Trophoblast cell (in vitro differentiated cells and primary cell): ENCODE measurements around the gene ZNF865.
A peak's percentile ranks its signal among the peaks of the same experiment; 100 is the strongest.

Experiments used
- DNase-seq, 2 donors: peaks; one replicate each; pipeline ENCODE4 v3.0.0-alpha.2; 2016
- H2AFZ ChIP-seq: 2 replicates; pipeline ENCODE4 v1.6.1; 2013; ENCODE audit warnings: low read length, moderate library complexity, mild to moderate bottlenecking; ENCODE audit not compliant: insufficient read depth, poor library complexity
- H2AK5ac ChIP-seq: 2 replicates; pipeline ENCODE4 v1.6.1; 2013; ENCODE audit warnings: mild to moderate bottlenecking, low read length
- H2BK120ac ChIP-seq: 2 replicates; pipeline ENCODE4 v1.6.1; 2013; ENCODE audit warnings: low read length, mild to moderate bottlenecking, moderate library complexity; ENCODE audit not compliant: insufficient read depth, poor library complexity
- H2BK12ac ChIP-seq: 2 replicates; pipeline ENCODE4 v1.6.1; 2013; ENCODE audit warnings: mild to moderate bottlenecking, low read length, moderate library complexity
- H2BK5ac ChIP-seq: 2 replicates; pipeline ENCODE4 v1.6.1; 2013; ENCODE audit warnings: low read length, low read depth, moderate library complexity, mild to moderate bottlenecking; ENCODE audit not compliant: poor library complexity
- H3K14ac ChIP-seq: 2 replicates; pipeline ENCODE4 v1.6.1; 2013; ENCODE audit warnings: mild to moderate bottlenecking, low read length
- H3K18ac ChIP-seq: 2 replicates; pipeline ENCODE4 v1.6.1; 2013; ENCODE audit warnings: mild to moderate bottlenecking, low read length
- H3K23ac ChIP-seq: 2 replicates; pipeline ENCODE4 v1.6.1; 2013; ENCODE audit warnings: low read length
- H3K27ac ChIP-seq: 2 replicates; pipeline ENCODE4 v1.5.1; 2013; ENCODE audit warnings: low read depth, mild to moderate bottlenecking, inconsistent platforms, low read length, moderate library complexity
- H3K27me3 ChIP-seq: 2 replicates; pipeline ENCODE4 v1.6.1; 2013; ENCODE audit warnings: inconsistent platforms, mild to moderate bottlenecking, low read length, moderate library complexity; ENCODE audit not compliant: insufficient read depth
- H3K36me3 ChIP-seq, 2 experiments: 1 replicate in 1 of 2; 2 replicates in 1 of 2; pipeline ENCODE4 v1.6.1; 2013; ENCODE audit warnings: low read length in 2 of 2, mild to moderate bottlenecking in 2 of 2, moderate library complexity in 1 of 2; ENCODE audit not compliant: insufficient read depth in 2 of 2, control insufficient read depth in 1 of 2
- H3K4ac ChIP-seq: 2 replicates; pipeline ENCODE4 v1.6.1; 2013; ENCODE audit warnings: low read depth, mild to moderate bottlenecking, low read length, moderate library complexity
- H3K4me1 ChIP-seq, 2 experiments: 1 replicate in 1 of 2; 2 replicates in 1 of 2; pipeline ENCODE4 v1.6.1; 2013; ENCODE audit warnings: low read length in 2 of 2, mild to moderate bottlenecking in 2 of 2, moderate library complexity in 1 of 2; ENCODE audit not compliant: insufficient read depth in 2 of 2, control insufficient read depth in 1 of 2
- H3K4me2 ChIP-seq: 2 replicates; pipeline ENCODE4 v1.6.1; 2013; ENCODE audit warnings: inconsistent platforms, mild to moderate bottlenecking, low read length, moderate library complexity
- H3K4me3 ChIP-seq: 2 replicates; pipeline ENCODE4 v1.5.1; 2013; ENCODE audit warnings: mild to moderate bottlenecking, low read depth, low read length, inconsistent platforms
- H3K79me1 ChIP-seq: one replicate; pipeline ENCODE4 v1.6.1; 2013; ENCODE audit warnings: low read length
- H3K79me2 ChIP-seq: 2 replicates; pipeline ENCODE4 v1.6.1; 2013; ENCODE audit warnings: low read length, mild to moderate bottlenecking; ENCODE audit not compliant: control insufficient read depth, insufficient read depth, poor library complexity
- H3K9ac ChIP-seq: 2 replicates; pipeline ENCODE4 v1.6.1; 2013; ENCODE audit warnings: mild to moderate bottlenecking, low read length
- H3K9me3 ChIP-seq: 2 replicates; pipeline ENCODE4 v1.6.1; 2013; ENCODE audit warnings: low read depth, mild to moderate bottlenecking, control low read depth, inconsistent platforms, low read length; ENCODE audit not compliant: insufficient read depth
- H4K12ac ChIP-seq: 2 replicates; pipeline ENCODE4 v1.6.1; 2013; ENCODE audit warnings: low read depth, mild to moderate bottlenecking, low read length, moderate library complexity
- H4K8ac ChIP-seq: 2 replicates; pipeline ENCODE4 v1.6.1; 2013; ENCODE audit warnings: low read depth, mild to moderate bottlenecking, low read length, moderate library complexity
- H4K91ac ChIP-seq: one replicate; pipeline ENCODE4 v1.6.1; 2013; ENCODE audit warnings: low read depth, mild to moderate bottlenecking, low read length, moderate library complexity
- WGBS: extraction: QIAGEN DNeasy Blood & Tissue Kit; methylation state at CpG from one replicate; pipeline ENCODE4 v1.1.7; 2013; ENCODE audit warnings: missing lambda C conversion rate; ENCODE audit not compliant: insufficient read length, insufficient coverage; ENCODE audit errors: extremely low coverage; 5-methylcytosine and 5-hydroxymethylcytosine counted together

The ZNF865 gene

GRCh38 chr19:55661826-55662225 lies 56.4 kb downstream of the ZNF865 start:
- Histone ChIP-seq H3K27ac (no peak overlapping the region), H3K18ac (no peak overlapping the region), H2AFZ (no peak overlapping the region), H3K79me2 (peaks cover 24% of the 10 kb centered on the region), H3K9ac (no peak overlapping the region), H2AK5ac (no peak overlapping the region), H3K9me3 (peaks cover 1% of the 10 kb centered on the region), H3K4ac (no peak overlapping the region), H4K8ac (no peak overlapping the region), H2BK5ac (no peak overlapping the region), H3K4me3 (no peak overlapping the region), H2BK12ac (no peak overlapping the region), H3K79me1 (no peaks in the 10 kb centered on the region), H3K23ac (no peak overlapping the region), H4K91ac (no peak overlapping the region), H4K12ac (no peak overlapping the region), H3K4me1 (peaks cover 0 to 6% of the 10 kb centered on the region in 2 experiments), H3K27me3 (no peaks in the 10 kb centered on the region), H3K36me3 (peaks cover 85 to 88% of the 10 kb centered on the region in 2 experiments), H3K4me2 (no peak overlapping the region), H3K14ac (no peak overlapping the region), H2BK120ac (no peak overlapping the region)
- DNase-seq = no peak
- WGBS = no CpG with 5 or more reads among the region's 7 CpGs

- no CpG with 5 or more reads among the region's 20 CpGs for WGBS
These were observed 58.5 kb downstream of the ZNF865 start for GRCh38 chr19:55663846-55664536.

GRCh38 chr19:55666343-55667005 lies 61.0 kb downstream of the ZNF865 start:
- Histone ChIP-seq H3K9me3 (peaks cover 2% of the 10 kb centered on the region), H3K4ac (peak overlapping the region; percentile 38), H3K27ac (no peak overlapping the region), H4K91ac (no peak overlapping the region), H2AFZ (no peak overlapping the region), H2BK5ac (no peak overlapping the region), H3K23ac (no peak overlapping the region), H3K4me2 (no peak overlapping the region), H3K14ac (no peak overlapping the region), H3K4me3 (no peak overlapping the region), H3K4me1 (peaks cover 0 to 3% of the 10 kb centered on the region in 2 experiments), H3K79me2 (no peaks in the 10 kb centered on the region), H3K79me1 (no peaks in the 10 kb centered on the region), H4K8ac (no peak overlapping the region), H3K36me3 (peaks cover 87 to 92% of the 10 kb centered on the region in 2 experiments), H3K9ac (no peak overlapping the region), H3K27me3 (no peaks in the 10 kb centered on the region), H4K12ac (no peak overlapping the region), H2BK12ac (no peak overlapping the region), H3K18ac (peak overlapping the region; percentile 10), H2AK5ac (no peak overlapping the region), H2BK120ac (no peak overlapping the region)
- DNase-seq = no peak
- no CpG with 5 or more reads among the region's 12 CpGs for WGBS

More at GRCh38 chr19:55663846-55664536, 58.5 kb downstream of the ZNF865 start:
- H3K27ac ChIP-seq = no peak overlapping the region
- peaks cover 0 to 3% of the 10 kb centered on the region in 2 experiments for H3K4me1 ChIP-seq
- no peak overlapping the region for H2AK5ac ChIP-seq
- peaks cover 94% of the 10 kb centered on the region in 2 experiments for H3K36me3 ChIP-seq
- no peaks in the 10 kb centered on the region for H3K27me3 ChIP-seq
- H3K79me1 ChIP-seq = no peaks in the 10 kb centered on the region
- H4K8ac ChIP-seq = no peak overlapping the region
- H4K91ac ChIP-seq = no peak overlapping the region
- no peak overlapping the region for H2BK120ac ChIP-seq
- no peak overlapping the region for H2BK5ac ChIP-seq
- peaks cover 8% of the 10 kb centered on the region for H3K79me2 ChIP-seq
- H3K14ac ChIP-seq = no peak overlapping the region
- H3K18ac ChIP-seq = no peak overlapping the region
- H4K12ac ChIP-seq = no peak overlapping the region
- H2BK12ac ChIP-seq = no peak overlapping the region
- no peak overlapping the region for H3K4me2 ChIP-seq
- no peaks in the 10 kb centered on the region for H3K9me3 ChIP-seq
- no peak overlapping the region for H2AFZ ChIP-seq
- peak overlapping the region; percentile 1 for H3K4me3 ChIP-seq
- no peak overlapping the region for H3K23ac ChIP-seq
- H3K4ac ChIP-seq = peak overlapping the region; percentile 15
- DNase-seq = no peak
- no peak overlapping the region for H3K9ac ChIP-seq
